ENCODE data around the gene CENPA. TPM values are rescaled to one million over a fixed set of nuclear protein-coding genes. Genes with fewer than 3 reads are reported as not detected.
"Not testable (repeated sequence)": the region's sequence is repeated elsewhere in the genome, so short reads cannot be mapped to it uniquely, and the experiment has no call there.

CENPA gene
- total RNA-seq, 5 donors from 2014 or later (not counting 1 experiment from before 2014, with no cell fraction given): 0.30 to 1.9 (median 0.76) TPM

GRCh38 chr2:26811261-26811660, 25.4 kb downstream of the CENPA start:
- Mint-ChIP-seq H3K4me1 (peaks cover 32 to 37% (median 37%) of the 10 kb centered on the region in 3 donors), H3K27ac (peak overlapping the region in 1 of 2 donors; percentile 11), H3K9me3 (no peaks in the 10 kb centered on the region), H3K27me3 (peaks cover 4 to 15% of the 10 kb centered on the region in 2 donors), H3K36me3 (no peaks in the 10 kb centered on the region), H3K4me3 (peak overlapping the region in 1 of 3 donors; percentile 68)
- H3K27ac ChIP-seq (ENCODE audit: low read length): no peak overlapping the region
- no peaks in the 10 kb centered on the region for H3K9me3 ChIP-seq
- ATAC-seq (replicated peaks in 1 of 4): no peak
- H3K4me1 ChIP-seq (ENCODE audit: control insufficient read depth in 1 of 2, extremely low read depth in 1 of 2, insufficient read depth in 2 of 2, low read length in 2 of 2): peaks cover 31 to 45% of the 10 kb centered on the region in 2 experiments
- peaks cover 0 to 44% of the 10 kb centered on the region in 2 experiments for H3K27me3 ChIP-seq (replicated peaks in 1 of 2; ENCODE audit: control insufficient read depth in 2 of 2, extremely low read depth in 1 of 2, insufficient read depth in 2 of 2, low read length in 1 of 2)
- POLR2A ChIA-PET: no interaction called here
- no peak for DNase-seq
- WGBS (ENCODE audit: insufficient coverage): 71% methylated on average over 6 of the region's 8 CpGs
- H3K4me3 ChIP-seq (ENCODE audit: control insufficient read depth in 1 of 2, extremely low read depth in 1 of 2, low read length in 1 of 2): peak overlapping the region in 1 of 2 donors; percentile 10
- CTCF ChIA-PET: no interaction called here
- H3K36me3 ChIP-seq (ENCODE audit: control insufficient read depth in 2 of 2, extremely low read depth in 1 of 2, insufficient read depth in 1 of 2, low read length in 1 of 2): no peaks in the 10 kb centered on the region

GRCh38 chr2:26811791-26812694, 26.2 kb downstream of the CENPA start:
- CTCF ChIA-PET: no interaction called here
- Mint-ChIP-seq H3K27me3 (peaks cover 7 to 19% of the 10 kb centered on the region in 2 donors), H3K27ac (no peak overlapping the region)

GRCh38 chr2:26812731-26813130, 26.9 kb downstream of the CENPA start:
- peaks cover 30 to 37% (median 36%) of the 10 kb centered on the region in 3 donors for H3K4me1 Mint-ChIP-seq
- WGBS (ENCODE audit: insufficient coverage): 95% methylated on average over 3 of the region's 3 CpGs
- POLR2A ChIA-PET: no interaction called here
- CTCF ChIA-PET: no interaction called here
- no peaks in the 10 kb centered on the region for H3K9me3 Mint-ChIP-seq
- DNase-seq (no peak), ATAC-seq (replicated peaks in 1 of 4) (no peak)
- H3K4me3 Mint-ChIP-seq: no peak overlapping the region
- H3K27me3 Mint-ChIP-seq: peaks cover 8 to 21% of the 10 kb centered on the region in 2 donors
- no peaks in the 10 kb centered on the region for H3K36me3 ChIP-seq (ENCODE audit: control insufficient read depth in 2 of 2, extremely low read depth in 1 of 2, insufficient read depth in 1 of 2, low read length in 1 of 2)
- peak overlapping the region in 1 of 2 donors; percentile 50 for H3K27ac Mint-ChIP-seq
- H3K4me3 ChIP-seq (ENCODE audit: control insufficient read depth in 1 of 2, extremely low read depth in 1 of 2, low read length in 1 of 2): no peak overlapping the region
- peaks cover 0 to 51% of the 10 kb centered on the region in 2 experiments for H3K27me3 ChIP-seq (replicated peaks in 1 of 2; ENCODE audit: control insufficient read depth in 2 of 2, extremely low read depth in 1 of 2, insufficient read depth in 2 of 2, low read length in 1 of 2)
- H3K27ac ChIP-seq (ENCODE audit: low read length): no peak overlapping the region
- no peaks in the 10 kb centered on the region for H3K36me3 Mint-ChIP-seq
- H3K4me1 ChIP-seq (ENCODE audit: control insufficient read depth in 1 of 2, extremely low read depth in 1 of 2, insufficient read depth in 2 of 2, low read length in 2 of 2): peaks cover 31 to 45% of the 10 kb centered on the region in 2 experiments
- H3K9me3 ChIP-seq: no peaks in the 10 kb centered on the region

More at GRCh38 chr2:26811791-26812694, 26.2 kb downstream of the CENPA start:
- H3K4me1 Mint-ChIP-seq: peaks cover 32 to 37% (median 37%) of the 10 kb centered on the region in 3 donors
- Histone ChIP-seq H3K36me3 (ENCODE audit: control insufficient read depth in 2 of 2, extremely low read depth in 1 of 2, insufficient read depth in 1 of 2, low read length in 1 of 2) (no peaks in the 10 kb centered on the region), H3K27me3 (replicated peaks in 1 of 2; ENCODE audit: control insufficient read depth in 2 of 2, extremely low read depth in 1 of 2, insufficient read depth in 2 of 2, low read length in 1 of 2) (peaks cover 0 to 49% of the 10 kb centered on the region in 2 experiments), H3K4me3 (ENCODE audit: control insufficient read depth in 1 of 2, extremely low read depth in 1 of 2, low read length in 1 of 2) (no peak overlapping the region), H3K9me3 (no peaks in the 10 kb centered on the region), H3K4me1 (ENCODE audit: control insufficient read depth in 1 of 2, extremely low read depth in 1 of 2, insufficient read depth in 2 of 2, low read length in 2 of 2) (peaks cover 31 to 45% of the 10 kb centered on the region in 2 experiments), H3K27ac (ENCODE audit: low read length) (no peak overlapping the region)
- H3K4me3 Mint-ChIP-seq: peak overlapping the region in 1 of 3 donors; percentile 68
- no peaks in the 10 kb centered on the region for H3K36me3 Mint-ChIP-seq
- POLR2A ChIA-PET: no interaction called here
- 78% methylated on average over 11 of the region's 14 CpGs for WGBS (ENCODE audit: insufficient coverage)
- no peaks in the 10 kb centered on the region for H3K9me3 Mint-ChIP-seq
- DNase-seq: no peak
- ATAC-seq (replicated peaks in 1 of 4): no peak

GRCh38 chr2:26814072-26814765, 28.4 kb downstream of the CENPA start:
- DNase-seq; H3K9me3 Mint-ChIP-seq; H3K36me3 ChIP-seq (ENCODE audit: control insufficient read depth in 2 of 2, extremely low read depth in 1 of 2, insufficient read depth in 1 of 2, low read length in 1 of 2); H3K27ac Mint-ChIP-seq; ATAC-seq (replicated peaks in 1 of 4); H3K4me3 ChIP-seq (ENCODE audit: control insufficient read depth in 1 of 2, extremely low read depth in 1 of 2, low read length in 1 of 2); H3K4me3 Mint-ChIP-seq; H3K27ac ChIP-seq (ENCODE audit: low read length); H3K9me3 ChIP-seq; H3K36me3 Mint-ChIP-seq: not testable (repeated sequence)
- H3K4me1 ChIP-seq (ENCODE audit: control insufficient read depth in 1 of 2, extremely low read depth in 1 of 2, insufficient read depth in 2 of 2, low read length in 2 of 2): peaks cover 26 to 30% of the 10 kb centered on the region in 2 experiments
- Mint-ChIP-seq H3K4me1 (peaks cover 23 to 32% (median 28%) of the 10 kb centered on the region in 3 donors), H3K27me3 (peaks cover 11 to 33% of the 10 kb centered on the region in 2 donors)
- CTCF ChIA-PET: interaction anchor here in 1 of 2 donors (0.6 kb wide), 1 partner anchor 106 kb away, joined by 3 read pairs; no protein-coding TSS in a partner anchor
- peaks cover 0 to 56% of the 10 kb centered on the region in 2 experiments for H3K27me3 ChIP-seq (replicated peaks in 1 of 2; ENCODE audit: control insufficient read depth in 2 of 2, extremely low read depth in 1 of 2, insufficient read depth in 2 of 2, low read length in 1 of 2)
- WGBS (ENCODE audit: insufficient coverage): 94% methylated on average over 41 of the region's 52 CpGs
- POLR2A ChIA-PET: interaction anchor here in 1 of 2 donors (0.7 kb wide), 1 partner anchor 211 kb away, joined by 3 read pairs; no protein-coding TSS in a partner anchor

GRCh38 chr2:26816893-26817292, 31.0 kb downstream of the CENPA start:
- WGBS (ENCODE audit: insufficient coverage): no CpG with 5 or more reads among the region's 3 CpGs
- Mint-ChIP-seq H3K4me3 (no peak overlapping the region), H3K36me3 (no peaks in the 10 kb centered on the region), H3K27ac (no peak overlapping the region), H3K9me3 (no peaks in the 10 kb centered on the region), H3K4me1 (peaks cover 2 to 9% (median 7%) of the 10 kb centered on the region in 3 donors), H3K27me3 (peaks cover 14 to 36% of the 10 kb centered on the region in 2 donors)
- H3K4me3 ChIP-seq (ENCODE audit: control insufficient read depth in 1 of 2, extremely low read depth in 1 of 2, low read length in 1 of 2): no peak overlapping the region
- no peaks in the 10 kb centered on the region for H3K9me3 ChIP-seq
- H3K4me1 ChIP-seq (ENCODE audit: control insufficient read depth in 1 of 2, extremely low read depth in 1 of 2, insufficient read depth in 2 of 2, low read length in 2 of 2): peaks cover 3 to 6% of the 10 kb centered on the region in 2 experiments
- no peaks in the 10 kb centered on the region for H3K36me3 ChIP-seq (ENCODE audit: control insufficient read depth in 2 of 2, extremely low read depth in 1 of 2, insufficient read depth in 1 of 2, low read length in 1 of 2)
- no peak overlapping the region for H3K27ac ChIP-seq (ENCODE audit: low read length)
- CTCF ChIA-PET: interaction anchor here in 1 of 2 donors (0.7 kb wide), 1 partner anchor 14 kb away, joined by 6 read pairs; no protein-coding TSS in a partner anchor
- H3K27me3 ChIP-seq (replicated peaks in 1 of 2; ENCODE audit: control insufficient read depth in 2 of 2, extremely low read depth in 1 of 2, insufficient read depth in 2 of 2, low read length in 1 of 2): peaks cover 0 to 43% of the 10 kb centered on the region in 2 experiments
- POLR2A ChIA-PET: no interaction called here
- no peak for DNase-seq
- no peak for ATAC-seq (replicated peaks in 1 of 4)

- Histone ChIP-seq H3K4me1 (ENCODE audit: control insufficient read depth in 1 of 2, extremely low read depth in 1 of 2, insufficient read depth in 2 of 2, low read length in 2 of 2) (peaks cover 0 to 3% of the 10 kb centered on the region in 2 experiments), H3K27me3 (replicated peaks in 1 of 2; ENCODE audit: control insufficient read depth in 2 of 2, extremely low read depth in 1 of 2, insufficient read depth in 2 of 2, low read length in 1 of 2) (peaks cover 0 to 36% of the 10 kb centered on the region in 2 experiments), H3K36me3 (ENCODE audit: control insufficient read depth in 2 of 2, extremely low read depth in 1 of 2, insufficient read depth in 1 of 2, low read length in 1 of 2) (no peaks in the 10 kb centered on the region), H3K9me3 (no peaks in the 10 kb centered on the region), H3K27ac (ENCODE audit: low read length) (no peak overlapping the region), H3K4me3 (ENCODE audit: control insufficient read depth in 1 of 2, extremely low read depth in 1 of 2, low read length in 1 of 2) (no peak overlapping the region)
- ATAC-seq (replicated peaks in 1 of 4) (no peak), DNase-seq (no peak)
- H3K4me1 Mint-ChIP-seq: peaks cover 0 to 3% (median 0%) of the 10 kb centered on the region in 3 donors
- H3K4me3 Mint-ChIP-seq: no peak overlapping the region
- peaks cover 14 to 36% of the 10 kb centered on the region in 2 donors for H3K27me3 Mint-ChIP-seq
- no CpG with 5 or more reads among the region's 5 CpGs for WGBS (ENCODE audit: insufficient coverage)
- H3K27ac Mint-ChIP-seq: no peak overlapping the region
- no peaks in the 10 kb centered on the region for H3K9me3 Mint-ChIP-seq
- ChIA-PET CTCF (no interaction called here), POLR2A (no interaction called here)
- H3K36me3 Mint-ChIP-seq: no peaks in the 10 kb centered on the region
Measured at GRCh38 chr2:26818255-26818654, 32.4 kb downstream of the CENPA start.
